ENCODE measurements around the gene ITLN1.
"Not testable (repeated sequence)": the region's sequence is repeated elsewhere in the genome, so short reads cannot be mapped to it uniquely, and the experiment has no call there.

ITLN1 gene

DNA sequence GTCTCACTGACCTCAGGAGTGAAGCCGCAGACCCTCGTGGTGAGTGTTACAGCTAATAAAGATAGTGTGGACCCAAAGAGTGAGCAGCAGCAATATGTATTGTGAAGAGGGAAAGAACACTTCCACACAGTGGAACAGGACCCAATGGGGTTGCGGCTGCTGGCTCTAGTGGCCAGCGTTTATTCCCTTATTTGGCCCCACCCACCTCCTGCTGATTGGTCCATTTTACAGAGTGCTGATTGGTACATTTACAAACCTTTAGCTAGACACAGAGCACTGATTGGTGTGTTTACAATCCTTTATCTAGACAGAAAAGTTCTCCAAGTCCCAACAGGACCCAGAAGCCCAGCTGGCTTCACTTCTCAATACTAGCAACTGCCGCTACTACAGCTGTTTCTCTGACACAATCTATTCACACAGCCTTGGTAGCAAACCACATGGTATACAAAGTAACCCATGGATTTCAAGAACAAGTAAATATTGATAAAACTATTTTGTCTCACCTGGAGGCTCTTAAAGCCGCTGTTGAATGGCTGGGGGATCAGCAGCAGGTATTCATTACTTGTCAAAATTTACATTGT is 25.3 kb upstream of the ITLN1 start:
- TF ChIP-seq, protein P1, sequence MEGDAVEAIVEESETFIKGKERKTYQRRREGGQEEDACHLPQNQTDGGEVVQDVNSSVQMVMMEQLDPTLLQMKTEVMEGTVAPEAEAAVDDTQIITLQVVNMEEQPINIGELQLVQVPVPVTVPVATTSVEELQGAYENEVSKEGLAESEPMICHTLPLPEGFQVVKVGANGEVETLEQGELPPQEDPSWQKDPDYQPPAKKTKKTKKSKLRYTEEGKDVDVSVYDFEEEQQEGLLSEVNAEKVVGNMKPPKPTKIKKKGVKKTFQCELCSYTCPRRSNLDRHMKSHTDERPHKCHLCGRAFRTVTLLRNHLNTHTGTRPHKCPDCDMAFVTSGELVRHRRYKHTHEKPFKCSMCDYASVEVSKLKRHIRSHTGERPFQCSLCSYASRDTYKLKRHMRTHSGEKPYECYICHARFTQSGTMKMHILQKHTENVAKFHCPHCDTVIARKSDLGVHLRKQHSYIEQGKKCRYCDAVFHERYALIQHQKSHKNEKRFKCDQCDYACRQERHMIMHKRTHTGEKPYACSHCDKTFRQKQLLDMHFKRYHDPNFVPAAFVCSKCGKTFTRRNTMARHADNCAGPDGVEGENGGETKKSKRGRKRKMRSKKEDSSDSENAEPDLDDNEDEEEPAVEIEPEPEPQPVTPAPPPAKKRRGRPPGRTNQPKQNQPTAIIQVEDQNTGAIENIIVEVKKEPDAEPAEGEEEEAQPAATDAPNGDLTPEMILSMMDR (IDR thresholded peaks at IDR 0.05) = no peak
- no peak for TF ChIP-seq ZFX (IDR thresholded peaks at IDR 0.05; ENCODE audit: borderline replicate concordance)
- H3K27ac ChIP-seq = no peak overlapping the region

DNA sequence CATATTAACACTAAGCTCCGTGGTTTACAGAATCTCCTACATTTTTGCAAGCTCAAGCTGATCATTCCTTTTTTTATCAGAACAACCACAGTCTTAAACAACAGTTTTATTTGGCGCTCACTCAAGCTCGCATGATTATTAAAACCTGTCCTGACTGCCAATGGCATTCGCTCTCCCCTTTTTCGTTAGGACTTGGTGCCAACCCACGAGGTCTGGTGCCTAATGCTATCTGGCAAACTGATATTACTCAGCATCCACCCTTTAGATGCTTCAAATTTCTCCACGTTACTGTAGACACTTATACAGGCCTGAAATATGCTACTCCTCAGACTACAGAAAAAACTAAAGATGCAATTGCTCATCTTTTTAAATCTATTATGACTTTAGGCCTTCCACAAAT is 23.0 kb upstream of the ITLN1 start:
- no peak for TF ChIP-seq ZFX (IDR thresholded peaks at IDR 0.05; ENCODE audit: borderline replicate concordance)
- TF ChIP-seq, protein P1 (IDR thresholded peaks at IDR 0.05) = no peak

DNA sequence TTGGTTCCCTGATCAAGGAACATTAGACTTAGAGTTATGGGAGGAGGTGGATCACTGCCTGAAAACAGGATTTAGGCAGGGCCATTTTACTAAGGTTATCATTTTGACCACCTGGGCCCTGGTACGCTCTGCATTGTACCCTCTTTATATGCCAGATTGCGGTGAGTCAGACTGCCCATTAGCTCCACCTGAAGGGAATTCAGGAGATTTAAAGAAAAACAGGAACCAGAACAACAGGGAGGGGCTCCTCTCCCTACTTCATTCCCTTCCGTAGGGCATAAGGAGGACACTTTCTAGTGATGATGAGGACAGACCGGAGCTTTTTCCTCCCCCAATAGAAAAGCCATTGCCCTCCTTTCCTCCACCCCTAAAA is 20.6 kb upstream of the ITLN1 start:
- no peak for TF ChIP-seq ZFX (IDR thresholded peaks at IDR 0.05; ENCODE audit: borderline replicate concordance)
- TF ChIP-seq, protein P1 (IDR thresholded peaks at IDR 0.05) = no peak
- no peak overlapping the region for H3K27ac ChIP-seq

More for the DNA sequence above, 23.0 kb upstream of the ITLN1 start:
- H3K27ac ChIP-seq = no peak overlapping the region

DNA sequence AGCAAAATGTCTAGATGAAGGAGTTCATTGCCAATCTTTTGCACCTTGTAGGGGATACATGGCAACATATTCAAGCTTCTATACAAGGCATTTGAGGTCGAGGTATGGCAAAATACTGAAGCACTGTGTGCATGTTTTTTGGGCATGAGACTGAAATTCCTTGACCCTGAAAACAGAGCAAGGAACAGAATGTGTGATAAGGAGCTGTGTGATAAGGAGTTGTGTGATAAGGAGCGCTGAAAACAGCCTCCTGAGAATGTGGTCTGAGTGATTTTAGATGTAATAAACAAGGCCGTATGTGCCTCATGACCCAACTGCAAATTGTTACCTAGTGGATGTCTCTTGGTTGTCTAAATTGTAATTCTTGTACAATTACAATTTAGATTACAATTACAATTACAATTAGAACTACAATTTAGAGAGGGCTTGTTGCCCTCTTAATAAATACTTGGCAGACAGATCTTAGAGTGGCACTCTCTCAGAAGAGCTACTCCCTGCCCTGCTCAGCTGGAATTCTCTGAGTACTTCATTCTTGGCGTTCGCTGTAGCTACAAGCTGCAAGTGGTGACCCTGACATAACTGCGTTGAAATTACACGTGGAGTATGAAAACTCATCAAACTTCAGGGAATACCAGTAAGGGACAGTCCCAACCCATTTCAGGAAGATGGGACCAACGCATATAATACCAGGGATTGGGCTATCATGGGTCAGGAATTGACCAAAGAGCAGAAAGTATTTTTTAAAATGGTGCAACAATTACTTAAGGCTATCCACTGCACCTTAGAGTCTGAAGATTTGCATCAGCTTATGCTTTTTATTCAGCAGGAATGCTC is 20.0 kb upstream of the ITLN1 start:
- no peak overlapping the region for H3K27ac ChIP-seq
- TF ChIP-seq ZFX (IDR thresholded peaks at IDR 0.05; ENCODE audit: borderline replicate concordance) = no peak
- TF ChIP-seq, protein P1 (IDR thresholded peaks at IDR 0.05) = no peak

DNA sequence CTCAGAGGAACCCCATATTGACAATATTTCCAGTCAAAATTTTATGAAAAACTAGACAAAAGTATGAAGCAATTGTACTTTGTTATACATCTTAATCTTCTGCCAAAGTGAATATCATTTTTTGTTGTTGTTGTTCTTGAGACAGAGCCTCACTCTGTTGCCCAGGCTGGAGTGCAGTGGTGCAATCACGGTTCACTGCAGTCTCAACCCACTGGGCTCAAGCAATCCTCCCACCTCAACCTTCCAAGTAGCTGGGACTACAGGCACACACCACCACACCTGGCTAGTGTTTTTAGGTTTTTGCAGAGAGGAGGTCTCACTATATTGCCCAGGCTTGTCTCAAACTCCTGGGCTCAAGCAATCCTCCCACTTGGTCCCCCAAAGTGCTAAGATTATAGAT is 17.3 kb upstream of the ITLN1 start:
- H3K27ac ChIP-seq = not testable (repeated sequence)

DNA sequence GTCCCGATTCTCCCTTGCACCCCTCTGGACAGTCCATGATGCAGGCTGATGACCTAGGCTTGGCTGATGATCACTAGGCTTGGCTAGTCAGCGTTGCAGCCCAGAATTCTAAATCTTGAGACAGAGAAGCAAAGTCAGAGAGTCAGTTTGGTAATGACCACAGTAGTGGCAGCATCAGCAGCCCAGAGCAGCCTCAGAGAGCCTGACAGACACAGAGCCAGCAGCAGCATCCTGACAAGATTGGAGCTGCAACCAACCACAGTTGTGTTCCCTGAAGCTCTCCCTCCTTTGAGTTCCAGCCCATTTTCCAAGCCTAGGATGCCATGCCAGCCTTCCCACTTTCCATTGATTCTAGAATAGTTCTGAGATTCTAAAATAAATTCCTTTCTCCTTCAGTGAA is 16.8 kb upstream of the ITLN1 start:
- no peak overlapping the region for H3K27ac ChIP-seq
- TF ChIP-seq ZFX (IDR thresholded peaks at IDR 0.05; ENCODE audit: borderline replicate concordance) = no peak
- TF ChIP-seq, protein P1 (IDR thresholded peaks at IDR 0.05) = no peak

DNA sequence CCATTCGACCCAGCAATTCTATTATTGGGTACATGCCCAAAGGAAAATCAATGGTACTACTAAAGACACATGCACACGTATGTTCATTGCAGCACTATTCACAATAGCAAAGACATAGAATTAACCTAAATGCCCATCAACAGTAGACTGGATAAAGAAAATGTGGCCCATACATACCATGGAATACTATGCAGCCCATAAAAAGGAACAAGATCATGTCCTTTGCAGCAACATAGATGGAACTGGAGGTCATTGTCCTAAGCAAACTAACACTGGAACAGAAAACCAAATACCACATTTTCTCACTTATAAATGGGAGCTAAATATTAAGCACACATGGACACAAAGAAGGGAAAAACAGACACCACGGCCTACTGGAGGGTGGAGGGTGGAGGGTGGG is 15.7 kb upstream of the ITLN1 start:
- H3K27ac ChIP-seq = not testable (repeated sequence)

DNA sequence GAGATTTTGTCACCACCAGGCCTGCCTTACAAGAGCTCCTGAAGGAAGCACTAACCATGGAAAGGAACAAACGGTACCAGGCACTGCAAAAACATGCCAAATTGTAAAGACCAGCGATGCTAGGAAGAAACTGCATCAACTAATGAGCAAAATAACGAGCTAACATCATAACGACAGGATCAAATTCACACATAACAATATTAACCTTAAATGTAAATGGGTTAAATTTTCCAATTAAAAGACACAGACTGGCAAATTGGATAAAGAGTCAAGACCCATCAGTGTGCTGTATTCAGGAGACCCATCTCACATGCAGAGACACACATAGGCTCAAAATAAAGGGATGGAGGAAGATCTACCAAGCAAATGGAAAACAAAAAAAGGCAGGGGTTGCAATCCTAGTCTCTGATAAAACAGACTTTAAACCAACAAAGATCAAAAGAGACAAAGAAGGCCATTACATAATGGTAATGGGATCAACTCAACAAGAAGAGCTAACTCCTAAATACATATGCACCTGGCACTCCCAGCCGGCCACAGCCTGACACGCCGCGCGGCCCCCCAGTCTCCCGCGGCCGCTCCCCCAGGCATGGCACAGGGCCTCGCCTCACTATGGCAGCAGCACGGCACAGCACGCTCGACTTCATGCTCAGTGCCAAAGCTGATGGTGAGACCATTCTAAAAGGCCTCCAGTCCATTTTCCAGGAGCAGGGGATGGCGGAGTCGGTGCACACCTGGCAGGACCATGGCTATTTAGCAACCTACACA is 9.6 kb upstream of the ITLN1 start:
- H3K27ac ChIP-seq = not testable (repeated sequence)
